Hepatocyte (in vitro differentiated cells): ENCODE results near the gene SLC4A8.

Source experiments
- EZH2 ChIP-seq: fragments of 200-600 bp; sonication (generic); IDR thresholded peaks from 2 replicates; pipeline ENCODE4 v1.6.1; 2016; ENCODE audit warnings: antibody characterized with exemption, mild to moderate bottlenecking, borderline replicate concordance
- TF ChIP-seq, protein P1 (sequence below): fragments of 200-600 bp; sonication (generic); IDR thresholded peaks from 2 replicates; pipeline ENCODE4 v1.5.1; 2016; ENCODE audit warnings: antibody characterized with exemption, mild to moderate bottlenecking; ENCODE audit not compliant: poor library complexity

DNA sequence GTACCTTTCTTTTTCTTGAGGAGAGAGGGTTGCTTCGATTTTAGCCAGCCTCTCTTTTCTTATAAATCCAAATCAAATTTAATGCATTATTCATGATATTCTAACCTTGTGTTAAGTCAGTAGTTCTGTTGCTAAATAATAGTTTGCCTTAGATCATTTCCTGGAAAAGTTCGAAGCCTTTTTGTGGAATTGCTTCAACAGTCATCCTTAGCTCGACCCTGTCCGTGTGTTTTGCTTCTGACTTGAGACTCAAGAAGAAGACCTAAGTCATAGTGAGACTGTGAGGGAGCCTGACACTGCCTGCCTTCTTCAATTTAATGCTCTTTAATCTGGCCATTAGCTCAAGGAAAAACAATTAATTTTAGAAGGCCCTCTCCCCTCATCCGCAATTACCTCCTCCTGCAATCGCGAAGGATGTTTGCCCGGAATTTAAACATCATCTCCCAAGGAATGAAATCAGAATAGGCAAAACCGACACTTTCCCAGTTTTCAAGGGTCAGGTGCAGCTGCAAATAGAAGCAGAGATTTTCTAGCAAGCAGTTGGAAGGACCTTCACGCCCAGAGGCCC, 453 bp upstream of the SLC4A8 start:
- TF ChIP-seq, protein P1, sequence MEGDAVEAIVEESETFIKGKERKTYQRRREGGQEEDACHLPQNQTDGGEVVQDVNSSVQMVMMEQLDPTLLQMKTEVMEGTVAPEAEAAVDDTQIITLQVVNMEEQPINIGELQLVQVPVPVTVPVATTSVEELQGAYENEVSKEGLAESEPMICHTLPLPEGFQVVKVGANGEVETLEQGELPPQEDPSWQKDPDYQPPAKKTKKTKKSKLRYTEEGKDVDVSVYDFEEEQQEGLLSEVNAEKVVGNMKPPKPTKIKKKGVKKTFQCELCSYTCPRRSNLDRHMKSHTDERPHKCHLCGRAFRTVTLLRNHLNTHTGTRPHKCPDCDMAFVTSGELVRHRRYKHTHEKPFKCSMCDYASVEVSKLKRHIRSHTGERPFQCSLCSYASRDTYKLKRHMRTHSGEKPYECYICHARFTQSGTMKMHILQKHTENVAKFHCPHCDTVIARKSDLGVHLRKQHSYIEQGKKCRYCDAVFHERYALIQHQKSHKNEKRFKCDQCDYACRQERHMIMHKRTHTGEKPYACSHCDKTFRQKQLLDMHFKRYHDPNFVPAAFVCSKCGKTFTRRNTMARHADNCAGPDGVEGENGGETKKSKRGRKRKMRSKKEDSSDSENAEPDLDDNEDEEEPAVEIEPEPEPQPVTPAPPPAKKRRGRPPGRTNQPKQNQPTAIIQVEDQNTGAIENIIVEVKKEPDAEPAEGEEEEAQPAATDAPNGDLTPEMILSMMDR, result no peak
- no peak for TF ChIP-seq EZH2
